ENCODE data around the gene ZIM2.

The ZIM2 gene

GRCh38 chr19:56808717-56809392 lies 31.7 kb downstream of the ZIM2 start:
- no peak for DNase-seq (ENCODE audit: low read depth in 2 of 2)

GRCh38 chr19:56806639-56807038 lies 33.9 kb downstream of the ZIM2 start:
- no peak for DNase-seq (ENCODE audit: low read depth in 2 of 2)

- DNase-seq (ENCODE audit: low read depth in 2 of 2), result no peak
These were observed 62.2 kb downstream of the ZIM2 start for GRCh38 chr19:56778351-56778750.

- no peak for DNase-seq (ENCODE audit: low read depth in 2 of 2)
These were observed 70.9 kb downstream of the ZIM2 start for GRCh38 chr19:56769650-56770049.

- DNase-seq (ENCODE audit: low read depth in 2 of 2), result no peak
These were observed 75.4 kb downstream of the ZIM2 start for GRCh38 chr19:56765137-56765536.

GRCh38 chr19:56764196-56764695 lies 76.3 kb downstream of the ZIM2 start:
- no peak for DNase-seq (ENCODE audit: low read depth in 2 of 2)

- DNase-seq (ENCODE audit: low read depth in 2 of 2), result no peak
These were observed 79.7 kb downstream of the ZIM2 start for GRCh38 chr19:56760842-56761241.

- DNase-seq (ENCODE audit: low read depth in 2 of 2), result no peak
These were observed 81.0 kb downstream of the ZIM2 start for GRCh38 chr19:56759531-56759930.

- no peak for DNase-seq (ENCODE audit: low read depth in 2 of 2)
These were observed 89.4 kb downstream of the ZIM2 start for GRCh38 chr19:56751078-56751489.

GRCh38 chr19:56750658-56751057 lies 89.9 kb downstream of the ZIM2 start:
- no peak for DNase-seq (ENCODE audit: low read depth in 2 of 2)

GRCh38 chr19:56748378-56748777 lies 92.1 kb downstream of the ZIM2 start:
- DNase-seq (ENCODE audit: low read depth in 2 of 2), result no peak

- DNase-seq (ENCODE audit: low read depth in 2 of 2), result no peak
These were observed 94.2 kb downstream of the ZIM2 start for GRCh38 chr19:56746367-56746766.

- DNase-seq (ENCODE audit: low read depth in 2 of 2), result no peak
These were observed 100.0 kb downstream of the ZIM2 start for GRCh38 chr19:56740501-56740900.

- no peak for DNase-seq (ENCODE audit: low read depth in 2 of 2)
These were observed 104.0 kb downstream of the ZIM2 start for GRCh38 chr19:56736571-56736970.

- no peak for DNase-seq (ENCODE audit: low read depth in 2 of 2)
These were observed 107.5 kb downstream of the ZIM2 start for GRCh38 chr19:56732976-56733375.

GRCh38 chr19:56727677-56728076 lies 112.8 kb downstream of the ZIM2 start:
- DNase-seq (ENCODE audit: low read depth in 2 of 2), result no peak

- DNase-seq (ENCODE audit: low read depth in 2 of 2), result no peak
These were observed 114.6 kb downstream of the ZIM2 start for GRCh38 chr19:56725829-56726424.
